GM23338 (cell line): ENCODE data around the gene CIDEA. TPM values are rescaled to one million over a fixed set of nuclear protein-coding genes. Genes with fewer than 3 reads are reported as not detected.

Experiments
- ATAC-seq: fragments of 200-7000 bp; cut with Tn5 transposase; 3 replicates; pipeline ENCODE4 v1.9.1; 2020
- DNase-seq: peaks from one replicate; pipeline ENCODE4 v3.0.0-alpha.2; 2015; ENCODE audit warnings: low spot score
- H2AFZ ChIP-seq: fragments of 200-600 bp; sonication (generic); 2 replicates; pipeline ENCODE4 v1.8.0; 2016; ENCODE audit warnings: antibody characterized with exemption, mild to moderate bottlenecking, moderate library complexity
- H3F3A ChIP-seq: fragments of 200-600 bp; sonication (generic); replicated peaks from 2 replicates; pipeline ENCODE4 v1.8.0; 2017; ENCODE audit warnings: antibody characterized with exemption, mixed run types, low read depth
- H3K27ac ChIP-seq: fragments of 200-600 bp; sonication (generic); 2 replicates; pipeline ENCODE4 v1.6.1; 2016; ENCODE audit warnings: low read depth
- H3K27me3 ChIP-seq: fragments of 200-600 bp; sonication (generic); 2 replicates; pipeline ENCODE4 v1.8.0; 2016; ENCODE audit warnings: mild to moderate bottlenecking, mixed run types, moderate library complexity; ENCODE audit not compliant: insufficient read depth
- H3K36me3 ChIP-seq: fragments of 200-600 bp; sonication (generic); 2 replicates; pipeline ENCODE4 v1.8.0; 2016; ENCODE audit warnings: mild to moderate bottlenecking; ENCODE audit not compliant: insufficient read depth
- H3K4me1 ChIP-seq: fragments of 200-600 bp; sonication (generic); 2 replicates; pipeline ENCODE4 v1.8.0; 2016; ENCODE audit warnings: mild to moderate bottlenecking, moderate library complexity; ENCODE audit not compliant: insufficient read depth
- H3K4me2 ChIP-seq: fragments of 200-600 bp; sonication (generic); 2 replicates; pipeline ENCODE4 v1.7.1; 2017; ENCODE audit warnings: mixed run types
- H3K4me3 ChIP-seq: fragments of 200-600 bp; sonication (generic); 2 replicates; pipeline ENCODE4 v1.6.1; 2016; ENCODE audit warnings: mixed run types
- H3K79me2 ChIP-seq: fragments of 200-600 bp; sonication (generic); replicated peaks from 2 replicates; pipeline ENCODE4 v1.8.0; 2017; ENCODE audit warnings: mild to moderate bottlenecking; ENCODE audit not compliant: insufficient read depth
- H3K9me2 ChIP-seq: fragments of 200-600 bp; sonication (generic); 2 replicates; pipeline ENCODE4 v1.8.0; 2017; ENCODE audit not compliant: insufficient read depth
- H4K20me1 ChIP-seq: fragments of 200-600 bp; sonication (generic); replicated peaks from 2 replicates; pipeline ENCODE4 v1.8.0; 2017; ENCODE audit warnings: mild to moderate bottlenecking; ENCODE audit not compliant: insufficient read depth
- H3K27ac Mint-ChIP-seq: 2 replicates; pipeline ENCODE4 v1.8.0; 2020; ENCODE audit warnings: inconsistent platforms, mild to moderate bottlenecking, moderate library complexity, mixed read lengths
- H3K27me3 Mint-ChIP-seq: 3 replicates; pipeline ENCODE4 v1.8.0; 2022; ENCODE audit warnings: low read depth, mild to moderate bottlenecking, moderate library complexity, mixed read lengths, inconsistent platforms; ENCODE audit not compliant: insufficient read depth, poor library complexity
- H3K36me3 Mint-ChIP-seq: 3 replicates; pipeline ENCODE4 v1.8.0; 2021; ENCODE audit warnings: low read depth, mild to moderate bottlenecking, inconsistent platforms, moderate library complexity, mixed read lengths
- H3K4me1 Mint-ChIP-seq: 3 replicates; pipeline ENCODE4 v1.8.0; 2020; ENCODE audit warnings: mild to moderate bottlenecking, inconsistent platforms, mixed read lengths
- H3K4me3 Mint-ChIP-seq: 3 replicates; pipeline ENCODE4 v1.8.0; 2021; ENCODE audit warnings: moderate library complexity, mild to moderate bottlenecking, inconsistent platforms, mixed read lengths
- H3K9me3 Mint-ChIP-seq: 3 replicates; pipeline ENCODE4 v1.8.0; 2020; ENCODE audit warnings: moderate library complexity, mild to moderate bottlenecking, inconsistent platforms, mixed read lengths
- CREB1 ChIP-seq: fragments of 250-450 bp; sonication (Bioruptor Pico); IDR thresholded peaks from 2 replicates; pipeline ENCODE4 v1.5.0; 2020; ENCODE audit warnings: low read depth, mild to moderate bottlenecking, moderate library complexity
- CTCF ChIP-seq, 2 experiments: fragments of 200-600 bp in 1 of 2; sonication (generic) in 1 of 2; conservative IDR thresholded peaks; 2 replicates each; pipeline versions ENCODE4 v1.5.1 to v1.6.1; 2016 to 2017; ENCODE audit warnings: antibody characterized with exemption in 2 of 2, low read depth in 2 of 2, mild to moderate bottlenecking in 2 of 2, moderate library complexity in 1 of 2
- ZNF114 ChIP-seq: fragments of 250-450 bp; sonication (Bioruptor Pico); IDR thresholded peaks from 2 replicates; pipeline ENCODE4 v1.5.0; 2020; ENCODE audit warnings: mild to moderate bottlenecking, moderate library complexity
- polyA plus RNA-seq: library from polyadenylated mRNA; unstranded; fragments of >200 nt; fragmentation: Nextera tagmentation; extraction: Ambion mirVana; gene quantifications from 2 replicates; pipeline ENCODE4 v1.2.1, GENCODE V29; 2016
- total RNA-seq: library from RNA; depleted of rRNA; stranded (reverse); fragments of >200 nt; shearing (Covaris generic); gene quantifications from 2 replicates; pipeline ENCODE4 v1.2.3, GENCODE V29; 2014
- TF ChIP-seq, protein P1 (sequence below): IDR thresholded peaks from 2 replicates; pipeline ENCODE4 v1.6.1; 2016; ENCODE audit warnings: antibody characterized with exemption
- TF ChIP-seq, protein P2 (sequence below): IDR thresholded peaks from one replicate; pipeline ENCODE4 v1.6.1; 2018; ENCODE audit warnings: antibody characterized with exemption; ENCODE audit not compliant: unreplicated experiment
- TF ChIP-seq, protein P3 (sequence below): fragments of 250-450 bp; sonication (Bioruptor Pico); IDR thresholded peaks from 2 replicates; pipeline ENCODE4 v1.5.0; 2020; ENCODE audit warnings: mild to moderate bottlenecking, moderate library complexity

Gene CIDEA
- total and polyA plus RNA-seq, 2 experiments from 2014 or later, result 0.45 TPM; not detected in 1

DNA sequence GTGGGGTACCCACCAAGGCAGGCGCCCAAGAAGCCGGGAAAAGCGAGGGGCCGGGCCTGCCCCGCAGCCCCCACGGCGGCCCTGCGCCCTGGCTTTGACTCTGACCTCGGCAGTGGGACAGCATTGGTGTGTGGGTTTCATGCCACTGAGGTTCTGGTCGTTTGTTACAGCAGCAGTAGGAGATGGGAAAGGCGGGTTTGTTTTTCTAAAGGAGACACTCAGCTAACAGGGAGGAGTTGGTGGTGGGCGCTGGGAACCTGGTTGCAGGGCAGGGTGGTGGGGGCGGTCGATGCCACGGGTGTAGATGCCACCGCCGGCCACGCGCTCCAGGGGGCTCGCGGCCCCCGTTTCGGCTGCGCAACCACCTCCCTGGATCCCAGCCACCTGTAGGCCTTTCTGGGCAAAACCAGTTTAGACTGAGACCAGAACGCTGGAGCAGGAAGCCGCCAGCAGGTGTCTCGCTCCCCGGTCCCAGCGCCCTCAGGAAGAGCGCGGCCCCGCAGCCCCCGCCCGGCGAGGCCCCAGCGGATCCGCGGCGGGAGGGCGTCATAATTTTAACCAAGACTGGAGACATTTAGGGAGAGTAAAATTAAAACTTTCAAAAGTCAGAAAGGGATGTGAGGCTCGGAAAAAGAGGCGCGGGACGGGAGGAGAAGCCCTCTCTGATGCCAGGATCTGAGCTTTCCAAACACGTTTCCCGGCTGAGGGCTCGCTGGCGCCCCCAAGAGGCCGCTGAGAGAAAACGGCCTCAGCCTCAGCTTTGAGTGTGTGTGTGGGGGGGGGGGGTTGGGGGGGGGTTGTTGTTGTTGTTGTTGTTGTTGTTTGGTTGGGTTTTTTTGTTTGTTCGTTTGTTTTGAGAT, 17.4 kb downstream of the CIDEA start (continued):
- TF ChIP-seq, protein P1, sequence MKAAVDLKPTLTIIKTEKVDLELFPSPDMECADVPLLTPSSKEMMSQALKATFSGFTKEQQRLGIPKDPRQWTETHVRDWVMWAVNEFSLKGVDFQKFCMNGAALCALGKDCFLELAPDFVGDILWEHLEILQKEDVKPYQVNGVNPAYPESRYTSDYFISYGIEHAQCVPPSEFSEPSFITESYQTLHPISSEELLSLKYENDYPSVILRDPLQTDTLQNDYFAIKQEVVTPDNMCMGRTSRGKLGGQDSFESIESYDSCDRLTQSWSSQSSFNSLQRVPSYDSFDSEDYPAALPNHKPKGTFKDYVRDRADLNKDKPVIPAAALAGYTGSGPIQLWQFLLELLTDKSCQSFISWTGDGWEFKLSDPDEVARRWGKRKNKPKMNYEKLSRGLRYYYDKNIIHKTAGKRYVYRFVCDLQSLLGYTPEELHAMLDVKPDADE, result no peak
- TF ChIP-seq ZNF114 (CRISPR knock-in tag), result no peak
- TF ChIP-seq, protein P2, sequence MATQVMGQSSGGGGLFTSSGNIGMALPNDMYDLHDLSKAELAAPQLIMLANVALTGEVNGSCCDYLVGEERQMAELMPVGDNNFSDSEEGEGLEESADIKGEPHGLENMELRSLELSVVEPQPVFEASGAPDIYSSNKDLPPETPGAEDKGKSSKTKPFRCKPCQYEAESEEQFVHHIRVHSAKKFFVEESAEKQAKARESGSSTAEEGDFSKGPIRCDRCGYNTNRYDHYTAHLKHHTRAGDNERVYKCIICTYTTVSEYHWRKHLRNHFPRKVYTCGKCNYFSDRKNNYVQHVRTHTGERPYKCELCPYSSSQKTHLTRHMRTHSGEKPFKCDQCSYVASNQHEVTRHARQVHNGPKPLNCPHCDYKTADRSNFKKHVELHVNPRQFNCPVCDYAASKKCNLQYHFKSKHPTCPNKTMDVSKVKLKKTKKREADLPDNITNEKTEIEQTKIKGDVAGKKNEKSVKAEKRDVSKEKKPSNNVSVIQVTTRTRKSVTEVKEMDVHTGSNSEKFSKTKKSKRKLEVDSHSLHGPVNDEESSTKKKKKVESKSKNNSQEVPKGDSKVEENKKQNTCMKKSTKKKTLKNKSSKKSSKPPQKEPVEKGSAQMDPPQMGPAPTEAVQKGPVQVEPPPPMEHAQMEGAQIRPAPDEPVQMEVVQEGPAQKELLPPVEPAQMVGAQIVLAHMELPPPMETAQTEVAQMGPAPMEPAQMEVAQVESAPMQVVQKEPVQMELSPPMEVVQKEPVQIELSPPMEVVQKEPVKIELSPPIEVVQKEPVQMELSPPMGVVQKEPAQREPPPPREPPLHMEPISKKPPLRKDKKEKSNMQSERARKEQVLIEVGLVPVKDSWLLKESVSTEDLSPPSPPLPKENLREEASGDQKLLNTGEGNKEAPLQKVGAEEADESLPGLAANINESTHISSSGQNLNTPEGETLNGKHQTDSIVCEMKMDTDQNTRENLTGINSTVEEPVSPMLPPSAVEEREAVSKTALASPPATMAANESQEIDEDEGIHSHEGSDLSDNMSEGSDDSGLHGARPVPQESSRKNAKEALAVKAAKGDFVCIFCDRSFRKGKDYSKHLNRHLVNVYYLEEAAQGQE, result no peak
- TF ChIP-seq CREB1 (CRISPR knock-in tag), result peak; percentile 51; the same call in 1 of the 2 replicates
- peak; percentile 60 to 84 for TF ChIP-seq CTCF (conservative IDR thresholded peaks at IDR 0.05; ENCODE audit: low read depth in 2 of 2)

DNA sequence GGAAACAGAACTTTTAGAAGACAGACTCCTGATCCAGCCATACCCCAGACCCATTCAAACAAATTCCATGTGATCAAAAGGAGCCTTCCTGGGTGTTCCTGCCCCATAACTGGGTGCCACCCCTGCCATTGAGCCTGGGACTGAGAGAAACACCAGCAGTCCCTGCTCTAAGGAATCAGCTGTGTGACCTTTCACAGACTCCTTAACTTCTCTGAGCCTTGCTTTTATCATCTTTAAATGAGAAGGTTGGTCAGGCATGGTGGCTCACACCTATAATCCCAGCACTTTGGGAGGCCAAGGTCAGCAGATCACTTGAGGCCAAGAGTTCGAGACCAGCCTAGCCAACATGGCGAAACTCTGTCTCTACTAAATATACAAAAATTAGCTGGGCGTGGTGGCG, 20.6 kb downstream of the CIDEA start:
- H3K9me3 Mint-ChIP-seq, result no peaks in the 10 kb centered on the region

More for the DNA sequence above, 20.6 kb downstream of the CIDEA start:
- H3K9me2 ChIP-seq, result no peaks in the 10 kb centered on the region
- no peaks in the 10 kb centered on the region for H4K20me1 ChIP-seq
- H3F3A ChIP-seq, result no peaks in the 10 kb centered on the region; the same call in none of the 2 replicates
- no peak overlapping the region for H3K4me2 ChIP-seq
- H3K36me3 ChIP-seq, result no peaks in the 10 kb centered on the region
- ATAC-seq (no peak), DNase-seq (no peak)
- H3K27ac ChIP-seq, result no peak overlapping the region
- H3K4me1 ChIP-seq, result peaks cover 10% of the 10 kb centered on the region; the same call in 1 of the 2 replicates
- H3K79me2 ChIP-seq, result no peaks in the 10 kb centered on the region
- Mint-ChIP-seq H3K36me3 (no peaks in the 10 kb centered on the region), H3K27ac (no peak overlapping the region), H3K27me3 (peaks cover 18% of the 10 kb centered on the region), H3K4me3 (no peak overlapping the region), H3K4me1 (peaks cover 17% of the 10 kb centered on the region)
- H2AFZ ChIP-seq, result no peak overlapping the region
- no peaks in the 10 kb centered on the region for H3K27me3 ChIP-seq
- TF ChIP-seq, protein P3, sequence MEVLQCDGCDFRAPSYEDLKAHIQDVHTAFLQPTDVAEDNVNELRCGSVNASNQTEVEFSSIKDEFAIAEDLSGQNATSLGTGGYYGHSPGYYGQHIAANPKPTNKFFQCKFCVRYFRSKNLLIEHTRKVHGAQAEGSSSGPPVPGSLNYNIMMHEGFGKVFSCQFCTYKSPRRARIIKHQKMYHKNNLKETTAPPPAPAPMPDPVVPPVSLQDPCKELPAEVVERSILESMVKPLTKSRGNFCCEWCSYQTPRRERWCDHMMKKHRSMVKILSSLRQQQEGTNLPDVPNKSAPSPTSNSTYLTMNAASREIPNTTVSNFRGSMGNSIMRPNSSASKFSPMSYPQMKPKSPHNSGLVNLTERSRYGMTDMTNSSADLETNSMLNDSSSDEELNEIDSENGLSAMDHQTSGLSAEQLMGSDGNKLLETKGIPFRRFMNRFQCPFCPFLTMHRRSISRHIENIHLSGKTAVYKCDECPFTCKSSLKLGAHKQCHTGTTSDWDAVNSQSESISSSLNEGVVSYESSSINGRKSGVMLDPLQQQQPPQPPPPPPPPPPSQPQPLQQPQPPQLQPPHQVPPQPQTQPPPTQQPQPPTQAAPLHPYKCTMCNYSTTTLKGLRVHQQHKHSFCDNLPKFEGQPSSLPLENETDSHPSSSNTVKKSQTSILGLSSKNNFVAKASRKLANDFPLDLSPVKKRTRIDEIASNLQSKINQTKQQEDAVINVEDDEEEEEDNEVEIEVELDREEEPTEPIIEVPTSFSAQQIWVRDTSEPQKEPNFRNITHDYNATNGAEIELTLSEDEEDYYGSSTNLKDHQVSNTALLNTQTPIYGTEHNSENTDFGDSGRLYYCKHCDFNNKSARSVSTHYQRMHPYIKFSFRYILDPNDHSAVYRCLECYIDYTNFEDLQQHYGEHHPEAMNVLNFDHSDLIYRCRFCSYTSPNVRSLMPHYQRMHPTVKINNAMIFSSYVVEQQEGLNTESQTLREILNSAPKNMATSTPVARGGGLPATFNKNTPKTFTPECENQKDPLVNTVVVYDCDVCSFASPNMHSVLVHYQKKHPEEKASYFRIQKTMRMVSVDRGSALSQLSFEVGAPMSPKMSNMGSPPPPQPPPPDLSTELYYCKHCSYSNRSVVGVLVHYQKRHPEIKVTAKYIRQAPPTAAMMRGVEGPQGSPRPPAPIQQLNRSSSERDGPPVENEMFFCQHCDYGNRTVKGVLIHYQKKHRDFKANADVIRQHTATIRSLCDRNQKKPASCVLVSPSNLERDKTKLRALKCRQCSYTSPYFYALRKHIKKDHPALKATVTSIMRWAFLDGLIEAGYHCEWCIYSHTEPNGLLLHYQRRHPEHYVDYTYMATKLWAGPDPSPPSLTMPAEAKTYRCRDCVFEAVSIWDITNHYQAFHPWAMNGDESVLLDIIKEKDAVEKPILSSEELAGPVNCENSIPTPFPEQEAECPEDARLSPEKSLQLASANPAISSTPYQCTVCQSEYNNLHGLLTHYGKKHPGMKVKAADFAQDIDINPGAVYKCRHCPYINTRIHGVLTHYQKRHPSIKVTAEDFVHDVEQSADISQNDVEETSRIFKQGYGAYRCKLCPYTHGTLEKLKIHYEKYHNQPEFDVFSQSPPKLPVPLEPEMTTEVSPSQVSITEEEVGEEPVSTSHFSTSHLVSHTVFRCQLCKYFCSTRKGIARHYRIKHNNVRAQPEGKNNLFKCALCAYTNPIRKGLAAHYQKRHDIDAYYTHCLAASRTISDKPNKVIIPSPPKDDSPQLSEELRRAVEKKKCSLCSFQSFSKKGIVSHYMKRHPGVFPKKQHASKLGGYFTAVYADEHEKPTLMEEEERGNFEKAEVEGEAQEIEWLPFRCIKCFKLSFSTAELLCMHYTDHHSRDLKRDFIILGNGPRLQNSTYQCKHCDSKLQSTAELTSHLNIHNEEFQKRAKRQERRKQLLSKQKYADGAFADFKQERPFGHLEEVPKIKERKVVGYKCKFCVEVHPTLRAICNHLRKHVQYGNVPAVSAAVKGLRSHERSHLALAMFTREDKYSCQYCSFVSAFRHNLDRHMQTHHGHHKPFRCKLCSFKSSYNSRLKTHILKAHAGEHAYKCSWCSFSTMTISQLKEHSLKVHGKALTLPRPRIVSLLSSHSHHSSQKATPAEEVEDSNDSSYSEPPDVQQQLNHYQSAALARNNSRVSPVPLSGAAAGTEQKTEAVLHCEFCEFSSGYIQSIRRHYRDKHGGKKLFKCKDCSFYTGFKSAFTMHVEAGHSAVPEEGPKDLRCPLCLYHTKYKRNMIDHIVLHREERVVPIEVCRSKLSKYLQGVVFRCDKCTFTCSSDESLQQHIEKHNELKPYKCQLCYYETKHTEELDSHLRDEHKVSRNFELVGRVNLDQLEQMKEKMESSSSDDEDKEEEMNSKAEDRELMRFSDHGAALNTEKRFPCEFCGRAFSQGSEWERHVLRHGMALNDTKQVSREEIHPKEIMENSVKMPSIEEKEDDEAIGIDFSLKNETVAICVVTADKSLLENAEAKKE (CRISPR knock-in tag), result no peak
- no peak for TF ChIP-seq CTCF (conservative IDR thresholded peaks at IDR 0.05; ENCODE audit: low read depth in 2 of 2)
- H3K4me3 ChIP-seq, result no peak overlapping the region
